Measurements from ENCODE around the gene GNL1.
"Not testable (repeated sequence)": the region's sequence is repeated elsewhere in the genome, so short reads cannot be mapped to it uniquely, and the experiment has no call there.

The GNL1 gene

GRCh38 chr6:30529349-30529875, 26.9 kb downstream of the GNL1 start:
- peak; percentile 66 for DNase-seq

DNA sequence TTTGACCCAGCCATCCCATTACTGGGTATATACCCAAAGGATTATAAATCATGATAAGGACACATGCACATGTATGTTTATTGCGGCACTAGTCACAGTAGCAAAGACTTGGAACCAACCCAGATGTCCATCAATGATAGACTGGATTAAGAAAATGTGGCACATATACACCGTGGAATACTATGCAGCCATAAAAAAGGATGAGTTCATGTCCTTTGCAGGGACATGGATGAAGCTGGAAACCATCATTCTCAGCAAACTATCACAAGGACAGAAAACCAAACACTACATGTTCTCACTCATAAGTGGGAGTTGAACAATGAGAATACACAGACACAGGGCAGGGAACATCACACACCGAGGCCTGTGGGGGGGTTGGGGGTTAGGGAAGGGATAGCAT, 29.8 kb downstream of the GNL1 start:
- not testable (repeated sequence) for DNase-seq

GRCh38 chr6:30521952-30522351, 34.3 kb downstream of the GNL1 start:
- DNase-seq, result not testable (repeated sequence)

- not testable (repeated sequence) for DNase-seq
These were observed 35.2 kb downstream of the GNL1 start for GRCh38 chr6:30521082-30521481.

DNA sequence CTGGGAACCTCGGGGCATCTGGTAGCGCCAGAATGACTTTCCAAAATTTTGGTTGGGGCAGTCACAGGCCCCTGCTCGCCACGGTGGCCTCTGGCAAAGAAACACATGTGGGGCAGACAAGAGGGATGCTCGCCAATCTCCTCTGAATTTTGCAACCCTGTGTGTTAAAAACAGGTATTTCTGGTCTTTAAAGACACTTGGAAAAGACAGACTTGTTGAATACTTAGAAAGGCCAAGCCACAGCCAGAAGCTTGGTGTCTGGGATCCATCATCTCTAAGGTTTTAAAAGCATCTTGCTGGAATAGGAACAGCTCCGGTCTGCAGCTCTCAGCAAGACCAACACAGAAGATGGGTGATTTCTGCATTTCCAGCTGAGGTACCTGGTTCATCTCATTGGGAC, 35.8 kb downstream of the GNL1 start:
- no peak for DNase-seq

- not testable (repeated sequence) for DNase-seq
These were observed 37.7 kb downstream of the GNL1 start for GRCh38 chr6:30518505-30519145.

DNA sequence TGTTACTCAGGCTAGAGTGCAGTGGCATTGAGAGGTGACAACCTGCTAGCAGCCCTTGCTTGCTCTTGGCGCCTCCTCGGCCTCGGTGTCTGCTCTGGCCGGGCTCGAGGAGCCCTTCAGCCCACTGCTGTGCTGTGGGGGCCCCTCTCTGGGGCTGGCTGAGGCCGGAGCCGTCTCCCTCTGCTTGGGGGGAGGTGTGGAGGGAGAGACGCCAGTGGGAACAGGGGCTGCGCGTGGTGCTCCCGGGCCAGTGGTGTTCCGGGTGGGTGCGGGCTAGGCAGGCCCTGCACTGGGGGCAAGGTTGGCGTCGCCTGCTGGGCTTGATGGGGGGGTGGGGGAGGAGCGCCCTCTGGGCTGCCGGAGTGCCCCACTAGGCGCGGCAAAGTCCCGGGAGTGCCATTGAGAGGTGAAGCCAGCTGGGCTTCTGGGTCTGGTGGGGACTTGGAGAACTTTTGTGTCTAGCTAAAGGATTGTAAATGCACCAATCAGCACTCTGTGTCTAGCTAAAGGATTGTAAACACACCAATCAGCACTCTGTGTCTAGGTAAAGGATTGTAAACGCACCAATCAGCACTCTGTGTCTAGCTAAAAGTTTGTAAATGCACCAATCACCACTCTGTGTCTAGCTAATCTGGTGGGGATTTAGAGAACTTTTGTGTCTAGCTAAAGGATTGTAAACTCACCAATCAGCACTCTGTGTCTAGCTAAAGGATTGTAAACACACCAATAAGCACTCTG, 38.4 kb downstream of the GNL1 start:
- not testable (repeated sequence) for DNase-seq

DNA sequence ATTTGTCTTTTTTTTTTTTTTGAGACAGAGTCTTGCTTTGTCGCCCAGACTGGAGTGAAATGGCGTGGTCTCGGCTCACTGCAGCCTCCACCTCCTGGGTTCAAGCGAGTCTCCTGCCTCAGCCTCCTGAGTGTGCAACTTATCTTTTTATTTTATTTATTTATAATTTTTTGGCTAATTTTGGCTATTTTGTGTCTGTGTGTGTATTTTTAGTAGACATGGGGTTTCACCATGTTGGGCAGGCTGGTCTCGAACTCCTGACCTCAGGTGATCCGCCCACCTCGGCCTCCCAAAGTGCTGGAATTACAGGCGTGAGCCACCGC, 39.6 kb downstream of the GNL1 start:
- DNase-seq, result not testable (repeated sequence)

- peak; percentile 99 for DNase-seq
These were observed 40.1 kb downstream of the GNL1 start for GRCh38 chr6:30515944-30516753.

DNA sequence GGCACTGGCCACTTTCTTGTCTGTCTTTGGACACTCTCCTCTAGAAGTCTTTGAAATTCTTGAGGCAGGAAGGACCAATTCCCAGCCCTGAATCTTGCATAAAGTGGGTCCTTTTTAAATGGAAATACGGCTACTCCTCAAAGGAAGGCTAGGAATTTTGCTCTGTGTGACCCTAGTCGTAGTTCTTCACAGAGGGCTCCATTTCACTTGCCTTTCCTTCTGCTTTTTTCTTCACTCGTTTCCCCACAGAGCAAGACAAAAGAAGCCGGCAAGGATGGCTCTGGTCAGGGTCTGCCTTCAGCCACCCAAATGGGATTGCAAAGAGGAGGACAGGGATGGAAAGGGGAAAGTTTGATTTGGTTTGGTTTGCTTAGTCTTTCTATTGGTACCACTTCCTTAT, 41.2 kb downstream of the GNL1 start:
- DNase-seq, result no peak

- no peak for DNase-seq
These were observed 42.8 kb downstream of the GNL1 start for GRCh38 chr6:30513451-30513850.

- no peak for DNase-seq
These were observed 45.1 kb downstream of the GNL1 start for GRCh38 chr6:30511169-30511546.

- DNase-seq, result no peak
These were observed 45.7 kb downstream of the GNL1 start for GRCh38 chr6:30510419-30511168.

GRCh38 chr6:30508890-30509736, 47.2 kb downstream of the GNL1 start:
- DNase-seq, result peak; percentile 62

DNA sequence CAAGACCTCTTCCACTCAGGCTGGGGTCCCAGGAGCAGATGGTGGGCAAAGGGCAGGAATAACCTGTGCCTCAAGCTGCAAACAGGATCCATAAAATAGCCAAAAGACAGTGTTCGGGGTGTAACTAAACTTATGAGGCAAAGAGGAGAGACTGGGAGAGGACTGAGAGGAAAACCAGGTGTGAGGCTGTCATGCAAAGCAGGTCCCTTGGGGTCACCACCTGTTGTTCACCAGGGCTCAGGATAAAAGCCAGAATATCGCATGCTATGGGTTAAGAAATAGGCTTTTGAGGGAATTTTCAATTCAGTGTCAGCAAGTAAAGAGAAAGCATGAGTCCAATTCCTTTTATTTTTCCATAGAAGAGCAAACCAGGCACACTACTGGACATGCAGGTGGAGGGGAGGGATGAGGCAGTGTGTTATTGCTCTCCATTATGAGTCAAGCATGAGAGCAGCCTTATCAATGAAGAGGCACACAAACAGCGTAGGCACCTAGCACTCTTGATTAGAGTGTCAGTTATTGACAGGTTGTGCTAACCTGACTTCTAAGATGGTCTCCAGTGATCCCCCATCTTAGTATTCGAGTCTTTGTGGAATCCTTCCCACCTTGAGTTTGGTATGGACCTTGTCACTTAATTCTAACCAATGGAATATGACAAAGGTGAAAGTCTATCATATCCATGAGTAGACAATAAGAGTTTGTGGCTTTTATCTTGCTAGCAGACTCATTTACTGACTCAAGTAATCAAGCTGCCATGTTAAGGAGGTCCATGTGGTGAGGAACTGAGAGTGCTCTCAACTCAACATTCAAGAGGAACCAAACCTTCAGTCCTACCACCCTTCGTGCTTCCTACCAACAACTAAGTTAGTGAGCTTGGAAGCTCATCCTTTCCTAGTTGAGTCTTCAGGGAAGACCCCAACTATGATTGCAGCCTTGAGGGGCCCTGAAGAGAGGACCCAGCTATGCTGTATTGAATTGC, 48.2 kb downstream of the GNL1 start:
- DNase-seq, result peak; percentile 59

DNA sequence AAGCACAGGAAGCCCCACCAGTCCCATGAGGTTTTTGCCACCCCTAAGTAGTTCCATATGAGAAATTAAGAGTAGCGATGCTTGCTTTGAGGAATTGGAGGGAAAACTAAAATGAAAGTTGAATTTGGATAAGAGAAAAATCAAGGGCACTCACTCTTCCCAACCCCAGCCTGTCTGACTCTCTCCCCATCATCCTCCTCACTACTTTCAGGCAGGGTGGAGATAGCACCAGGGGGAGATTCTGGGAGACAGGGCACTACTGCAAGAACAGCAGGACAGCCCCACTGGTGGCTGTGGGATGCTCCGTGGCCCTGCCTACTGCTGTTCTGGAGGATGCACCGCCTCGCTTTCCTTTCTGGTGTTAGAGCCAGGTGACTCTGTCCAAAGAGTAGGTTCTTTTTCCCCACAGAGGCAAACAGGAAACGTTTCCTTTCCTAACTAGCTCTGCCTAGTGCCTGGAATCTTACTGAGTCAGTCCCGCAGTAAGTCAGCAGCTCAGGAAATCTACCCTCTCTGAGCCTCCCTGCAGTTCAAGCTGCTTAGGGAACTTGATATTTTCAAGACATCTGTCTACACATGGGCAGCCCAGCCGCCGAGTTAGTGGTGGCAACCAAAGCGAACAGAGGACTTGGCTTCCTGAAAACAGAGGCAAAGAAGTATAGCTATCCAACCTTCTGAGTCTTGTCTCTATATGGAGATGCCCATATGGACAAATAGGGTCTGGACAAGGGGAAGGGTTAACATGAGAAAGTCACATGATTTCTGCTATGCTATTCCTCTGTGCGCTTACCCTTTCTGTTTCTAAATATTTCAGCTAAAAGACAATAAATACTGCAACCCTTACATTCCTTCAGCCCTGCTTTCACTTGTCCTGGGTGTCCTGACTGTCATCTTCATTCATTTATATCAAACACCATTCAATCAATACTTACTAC, 55.6 kb downstream of the GNL1 start:
- DNase-seq, result peak; percentile 60

GRCh38 chr6:30498705-30499104, 57.6 kb downstream of the GNL1 start:
- not testable (repeated sequence) for DNase-seq

GRCh38 chr6:30497714-30498113, 58.6 kb downstream of the GNL1 start:
- DNase-seq, result no peak

DNA sequence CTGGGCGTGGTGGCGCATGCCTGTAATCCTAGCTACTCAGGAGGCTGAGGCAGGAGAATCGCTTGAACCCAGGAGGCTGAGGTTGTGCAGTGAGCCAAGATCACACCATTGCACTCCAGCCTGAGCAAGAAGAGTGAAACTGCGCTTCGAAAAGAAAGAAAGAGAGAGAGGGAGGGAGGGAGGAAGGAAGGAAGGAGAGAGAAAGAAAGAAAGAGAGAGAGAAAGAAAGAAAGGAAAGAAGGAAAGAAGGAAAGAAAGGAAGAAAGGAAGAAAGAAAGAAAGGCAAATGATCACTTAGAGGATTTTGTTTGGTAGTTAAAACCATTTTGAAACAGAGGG, 59.1 kb downstream of the GNL1 start:
- DNase-seq, result not testable (repeated sequence)

DNA sequence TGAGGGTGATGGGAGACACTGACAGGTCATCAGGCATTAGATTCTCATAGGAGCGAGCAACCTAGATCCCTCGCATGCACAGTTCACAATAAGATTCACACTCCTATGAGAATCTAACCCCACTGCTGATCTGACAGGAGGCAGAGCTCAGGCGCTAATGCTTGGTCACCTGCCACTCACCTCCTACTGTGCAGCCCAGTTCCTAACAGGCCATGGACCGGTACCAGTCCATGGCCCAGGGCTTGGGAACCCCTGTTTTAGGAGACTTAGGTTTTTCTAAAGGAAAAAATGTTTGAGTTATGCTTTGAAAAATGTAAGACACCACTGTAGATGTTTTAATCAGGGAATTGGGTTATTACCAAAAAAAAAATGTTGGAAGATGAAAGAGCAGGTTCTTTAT, 60.3 kb downstream of the GNL1 start:
- DNase-seq, result no peak
